ENCODE measurements around the gene EEF1AKMT2.
"Not testable (repeated sequence)": the region's sequence is repeated elsewhere in the genome, so short reads cannot be mapped to it uniquely, and the experiment has no call there.

Gene EEF1AKMT2

DNA sequence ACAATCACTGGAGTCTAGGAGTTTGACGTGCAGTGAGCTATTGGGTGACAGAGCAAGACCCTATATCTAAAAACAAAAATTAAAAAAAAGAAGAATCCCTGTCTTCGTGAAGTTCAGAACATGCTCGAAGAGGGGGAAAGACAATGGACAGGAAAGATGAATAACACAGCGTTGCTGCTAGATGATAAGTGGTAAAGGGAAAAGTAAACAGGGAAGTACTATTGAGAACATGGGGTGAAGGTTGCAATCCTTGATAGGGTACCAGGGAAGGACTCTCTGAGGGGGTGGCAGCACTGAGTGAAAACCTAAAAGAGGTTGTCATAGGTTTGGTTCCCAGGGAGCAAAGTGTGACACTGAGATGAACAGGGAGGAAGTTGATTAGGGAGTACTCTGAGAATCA, 7.1 kb upstream of the EEF1AKMT2 start:
- H3K4me3 ChIP-seq (ENCODE audit: low read length): no peak overlapping the region
- no peak for DNase-seq (ENCODE audit: low read depth)
- TF ChIP-seq, protein P1, sequence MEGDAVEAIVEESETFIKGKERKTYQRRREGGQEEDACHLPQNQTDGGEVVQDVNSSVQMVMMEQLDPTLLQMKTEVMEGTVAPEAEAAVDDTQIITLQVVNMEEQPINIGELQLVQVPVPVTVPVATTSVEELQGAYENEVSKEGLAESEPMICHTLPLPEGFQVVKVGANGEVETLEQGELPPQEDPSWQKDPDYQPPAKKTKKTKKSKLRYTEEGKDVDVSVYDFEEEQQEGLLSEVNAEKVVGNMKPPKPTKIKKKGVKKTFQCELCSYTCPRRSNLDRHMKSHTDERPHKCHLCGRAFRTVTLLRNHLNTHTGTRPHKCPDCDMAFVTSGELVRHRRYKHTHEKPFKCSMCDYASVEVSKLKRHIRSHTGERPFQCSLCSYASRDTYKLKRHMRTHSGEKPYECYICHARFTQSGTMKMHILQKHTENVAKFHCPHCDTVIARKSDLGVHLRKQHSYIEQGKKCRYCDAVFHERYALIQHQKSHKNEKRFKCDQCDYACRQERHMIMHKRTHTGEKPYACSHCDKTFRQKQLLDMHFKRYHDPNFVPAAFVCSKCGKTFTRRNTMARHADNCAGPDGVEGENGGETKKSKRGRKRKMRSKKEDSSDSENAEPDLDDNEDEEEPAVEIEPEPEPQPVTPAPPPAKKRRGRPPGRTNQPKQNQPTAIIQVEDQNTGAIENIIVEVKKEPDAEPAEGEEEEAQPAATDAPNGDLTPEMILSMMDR (IDR thresholded peaks at IDR 0.05; ENCODE audit: insufficient read depth, low read depth, low read length, missing control alignments): no peak

DNA sequence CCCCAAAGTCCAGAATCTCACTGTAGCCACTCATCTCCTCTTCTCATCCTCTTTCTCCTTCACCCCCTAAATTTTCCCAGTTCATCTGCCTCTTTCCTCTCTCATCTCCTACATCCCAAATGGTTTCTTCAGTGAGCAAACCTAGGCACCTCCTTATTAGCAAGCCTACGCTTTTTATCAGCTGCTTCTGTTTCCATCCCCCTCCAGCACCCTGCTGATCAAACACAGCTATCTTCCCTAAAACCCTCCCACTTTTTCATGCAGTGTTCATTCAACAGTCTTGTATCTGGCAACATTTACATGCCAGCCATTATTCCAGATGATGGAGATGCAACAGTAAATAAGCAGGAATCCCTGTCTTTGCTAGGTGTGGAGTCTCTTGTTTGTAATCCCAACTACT, 6.7 kb upstream of the EEF1AKMT2 start:
- H3K4me3 ChIP-seq (ENCODE audit: low read length): no peak overlapping the region
- DNase-seq (ENCODE audit: low read depth): no peak
- TF ChIP-seq, protein P1 (IDR thresholded peaks at IDR 0.05; ENCODE audit: insufficient read depth, low read depth, low read length, missing control alignments): no peak

DNA sequence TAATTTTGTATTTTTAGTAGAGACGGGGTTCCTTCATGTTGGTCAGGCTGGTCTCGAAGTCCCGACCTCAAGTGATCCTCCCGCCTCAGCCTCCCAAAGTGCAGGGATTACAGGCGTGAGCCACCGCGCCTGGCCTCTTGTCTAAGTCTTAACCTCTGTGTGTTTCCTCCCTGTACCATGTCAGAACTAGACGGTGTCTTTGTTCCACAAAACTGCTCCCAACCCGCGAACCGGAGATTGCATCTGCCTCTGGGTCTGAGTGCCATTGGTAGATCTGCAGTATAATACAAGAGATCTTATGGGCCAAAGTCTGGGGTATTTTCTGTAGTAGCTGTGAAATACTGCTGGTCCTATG, 1.3 kb upstream of the EEF1AKMT2 start:
- no peak overlapping the region for H3K4me3 ChIP-seq (ENCODE audit: low read length)
- no peak for DNase-seq (ENCODE audit: low read depth)
- TF ChIP-seq, protein P1 (IDR thresholded peaks at IDR 0.05; ENCODE audit: insufficient read depth, low read depth, low read length, missing control alignments): no peak

DNA sequence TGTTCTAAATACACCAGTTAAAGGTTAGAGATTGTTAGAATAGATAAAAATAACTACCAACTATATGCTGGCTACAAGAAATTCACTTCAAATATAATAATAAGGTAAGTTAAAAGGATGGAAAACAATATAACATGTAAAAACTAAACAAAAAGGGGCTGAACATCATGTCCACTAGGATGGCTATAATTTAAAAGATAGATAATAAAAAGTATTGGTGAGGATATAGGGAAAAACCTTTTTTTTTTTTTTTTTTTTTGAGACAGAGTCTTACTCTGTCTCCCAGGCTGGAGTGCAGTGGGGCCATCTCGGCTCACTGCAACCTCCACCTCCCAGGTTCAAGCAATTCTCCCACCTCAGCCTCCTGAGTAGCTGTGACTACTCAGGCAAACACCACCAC, 8.8 kb downstream of the EEF1AKMT2 start:
- not testable (repeated sequence) for H3K4me3 ChIP-seq (ENCODE audit: low read length); DNase-seq (ENCODE audit: low read depth)

DNA sequence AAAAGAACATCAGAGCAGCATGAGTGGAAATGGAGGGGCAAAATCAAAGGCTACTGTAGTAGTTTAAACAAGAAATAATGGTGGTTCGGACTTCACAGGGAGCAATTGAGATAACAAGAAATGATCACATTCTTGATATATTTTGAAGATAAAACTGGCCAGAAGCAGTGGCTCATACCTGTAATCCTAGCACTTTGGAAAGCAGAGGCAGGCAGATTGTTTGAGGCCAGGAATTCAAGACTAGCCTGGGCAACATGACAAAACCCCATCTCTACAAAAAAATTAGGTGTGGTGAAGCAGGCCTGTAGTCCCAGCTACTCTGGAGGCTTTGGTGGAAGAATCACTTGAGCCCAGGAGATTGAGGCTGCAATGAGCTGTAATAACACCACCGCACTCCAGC, 22.9 kb downstream of the EEF1AKMT2 start:
- no peak for DNase-seq (ENCODE audit: low read depth)
- no peak overlapping the region for H3K4me3 ChIP-seq (ENCODE audit: low read length)
- TF ChIP-seq, protein P1 (IDR thresholded peaks at IDR 0.05; ENCODE audit: insufficient read depth, low read depth, low read length, missing control alignments): no peak

DNA sequence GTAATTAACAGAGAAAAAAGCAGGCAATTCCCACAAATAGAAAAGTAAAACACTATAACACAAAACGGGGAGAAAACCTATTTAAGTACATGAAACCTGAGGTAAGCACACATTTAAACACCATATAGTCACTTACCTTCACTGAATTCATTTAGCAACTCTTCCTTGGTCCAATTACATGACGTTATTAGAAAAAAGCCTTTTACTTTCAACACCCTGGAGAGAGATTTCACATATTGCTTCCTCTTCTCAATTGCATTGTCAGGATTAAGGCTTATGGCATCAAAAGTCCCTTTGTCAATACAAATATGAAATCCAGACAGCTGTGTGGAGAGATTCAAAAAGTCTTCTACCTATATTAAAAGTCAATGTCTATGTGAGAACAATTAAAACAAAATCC, 26.4 kb downstream of the EEF1AKMT2 start:
- no peak overlapping the region for H3K4me3 ChIP-seq (ENCODE audit: low read length)
- TF ChIP-seq, protein P1 (IDR thresholded peaks at IDR 0.05; ENCODE audit: insufficient read depth, low read depth, low read length, missing control alignments): no peak
- no peak for DNase-seq (ENCODE audit: low read depth)

DNA sequence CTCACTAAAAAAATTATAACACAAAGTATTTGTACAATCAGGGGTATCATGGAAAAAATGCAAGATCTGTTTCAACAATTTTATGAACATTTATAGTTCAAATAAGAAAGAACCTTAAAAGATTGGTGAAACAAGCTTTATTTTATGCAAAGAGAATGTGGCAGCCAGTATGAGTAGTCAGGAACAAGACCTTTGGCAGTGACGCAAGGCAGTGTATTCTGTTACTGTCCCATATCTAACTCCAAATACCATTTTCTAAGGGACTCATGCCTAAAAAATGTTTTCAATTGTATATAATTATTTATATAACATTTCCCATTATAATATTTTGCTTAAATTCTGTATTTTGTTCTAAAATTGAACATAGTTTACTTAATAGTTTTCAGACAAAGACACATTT, 28.4 kb downstream of the EEF1AKMT2 start:
- TF ChIP-seq, protein P1 (IDR thresholded peaks at IDR 0.05; ENCODE audit: insufficient read depth, low read depth, low read length, missing control alignments): no peak
- DNase-seq (ENCODE audit: low read depth): no peak
- H3K4me3 ChIP-seq (ENCODE audit: low read length): no peak overlapping the region

DNA sequence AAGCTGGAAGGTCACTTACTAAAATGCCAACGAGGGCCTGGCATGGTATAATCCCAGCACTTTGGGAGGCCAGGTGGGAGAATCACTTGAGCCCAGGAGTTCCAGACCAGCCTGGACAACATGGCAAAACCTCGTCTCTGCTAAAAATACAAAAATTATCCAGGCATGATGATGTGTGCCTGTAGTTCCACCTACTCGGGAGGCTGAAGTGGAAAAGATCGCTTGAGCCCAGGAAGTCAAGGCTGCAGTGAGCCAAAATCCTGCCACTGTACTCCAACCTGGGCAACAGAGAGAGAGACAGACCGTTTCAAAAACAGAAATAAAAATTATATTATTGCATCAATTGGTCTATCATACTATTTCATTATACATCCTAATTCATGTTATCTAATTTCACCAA, 29.4 kb downstream of the EEF1AKMT2 start:
- TF ChIP-seq, protein P1 (IDR thresholded peaks at IDR 0.05; ENCODE audit: insufficient read depth, low read depth, low read length, missing control alignments): no peak
- no peak for DNase-seq (ENCODE audit: low read depth)
- no peak overlapping the region for H3K4me3 ChIP-seq (ENCODE audit: low read length)
